Measurements from ENCODE around the gene NOXA1.

GRCh38 chr9:137373611-137373980, 49.6 kb upstream of the NOXA1 start:
- TF ChIP-seq CTCF (IDR thresholded peaks at IDR 0.05; ENCODE audit: poor library complexity, severe bottlenecking) = no peak
- no peak for TF ChIP-seq EP300 (conservative IDR thresholded peaks at IDR 0.05; ENCODE audit: poor library complexity, severe bottlenecking)
- TF ChIP-seq SMC3 (conservative IDR thresholded peaks at IDR 0.05; ENCODE audit: poor library complexity) = no peak
- no peak for TF ChIP-seq POLR2AphosphoS5 (IDR thresholded peaks at IDR 0.05)
- no peak for TF ChIP-seq RAD21 (conservative IDR thresholded peaks at IDR 0.05)
- TF ChIP-seq REST (IDR thresholded peaks at IDR 0.05; ENCODE audit: borderline replicate concordance) = no peak

Measured in neural cell (in vitro differentiated cells).